ENCODE data around the gene CCNO. TPM values are rescaled to one million over a fixed set of nuclear protein-coding genes. Genes with fewer than 3 reads are reported as not detected.

Gene CCNO
- total and polyA plus RNA-seq, 2 experiments from 2014 or later, result not detected

- no peak overlapping the region for H3K27ac Mint-ChIP-seq
- no peak overlapping the region for H3K27ac ChIP-seq (ENCODE audit: low read depth)
- TF ChIP-seq STAT1 (IDR thresholded peaks at IDR 0.05; ENCODE audit: unreplicated experiment) (no peak), CREB1 (CRISPR knock-in tag; IDR thresholded peaks at IDR 0.05; ENCODE audit: low read depth) (no peak), ETS1 (IDR thresholded peaks at IDR 0.05) (no peak), REST (IDR thresholded peaks at IDR 0.05; ENCODE audit: unreplicated experiment) (no peak), EZH2phosphoT487 (IDR thresholded peaks at IDR 0.05; ENCODE audit: unreplicated experiment) (no peak), ZNF331 (CRISPR knock-in tag; IDR thresholded peaks at IDR 0.05; ENCODE audit: low read depth) (no peak)
- peaks cover 4% of the 10 kb centered on the region; the same call in 2 of the 3 replicates for H3K4me1 Mint-ChIP-seq
- no peaks in the 10 kb centered on the region for H3K9me3 Mint-ChIP-seq
- no peak overlapping the region for H3K4me3 ChIP-seq
- no peaks in the 10 kb centered on the region for H3K27me3 ChIP-seq (ENCODE audit: insufficient read depth)
- no peaks in the 10 kb centered on the region for H3K79me2 ChIP-seq (replicated peaks; ENCODE audit: insufficient read depth)
- no peak overlapping the region for H2AFZ ChIP-seq
- no peaks in the 10 kb centered on the region; the same call in 1 of the 2 replicates for H3K4me1 ChIP-seq (ENCODE audit: insufficient read depth)
- H4K20me1 ChIP-seq (replicated peaks; ENCODE audit: insufficient read depth), result no peaks in the 10 kb centered on the region
- no peaks in the 10 kb centered on the region for H3K27me3 Mint-ChIP-seq (ENCODE audit: insufficient read depth, low read depth, poor library complexity)
- peaks cover 11% of the 10 kb centered on the region for H3K36me3 ChIP-seq (ENCODE audit: insufficient read depth)
- no peak overlapping the region for H3K4me2 ChIP-seq
- DNase-seq (ENCODE audit: low spot score), result no peak
- peaks cover 4% of the 10 kb centered on the region; the same call in 1 of the 3 replicates for H3K36me3 Mint-ChIP-seq (ENCODE audit: low read depth)
- no peaks in the 10 kb centered on the region for H3K9me2 ChIP-seq (ENCODE audit: insufficient read depth)
- no peak overlapping the region for H3K4me3 Mint-ChIP-seq
- no peaks in the 10 kb centered on the region for H3F3A ChIP-seq (replicated peaks; ENCODE audit: low read depth)
- ATAC-seq, result no peak
Observed at GRCh38 chr5:55258339-55258738, 24.9 kb upstream of the CCNO start.

- Mint-ChIP-seq H3K4me1 (peaks cover 4% of the 10 kb centered on the region; the same call in 2 of the 3 replicates), H3K9me3 (no peaks in the 10 kb centered on the region), H3K27me3 (ENCODE audit: insufficient read depth, low read depth, poor library complexity) (no peaks in the 10 kb centered on the region), H3K4me3 (no peak overlapping the region), H3K27ac (no peak overlapping the region), H3K36me3 (ENCODE audit: low read depth) (peaks cover 4% of the 10 kb centered on the region; the same call in 1 of the 3 replicates)
- H3K4me3 ChIP-seq, result no peak overlapping the region
- no peaks in the 10 kb centered on the region for H3K79me2 ChIP-seq (replicated peaks; ENCODE audit: insufficient read depth)
- H4K20me1 ChIP-seq (replicated peaks; ENCODE audit: insufficient read depth), result no peaks in the 10 kb centered on the region
- H3K9me2 ChIP-seq (ENCODE audit: insufficient read depth), result no peaks in the 10 kb centered on the region
- H3K4me1 ChIP-seq (ENCODE audit: insufficient read depth), result no peaks in the 10 kb centered on the region; the same call in 1 of the 2 replicates
- H3K4me2 ChIP-seq, result no peak overlapping the region
- H3F3A ChIP-seq (replicated peaks; ENCODE audit: low read depth), result no peaks in the 10 kb centered on the region
- H2AFZ ChIP-seq, result no peak overlapping the region
- H3K27ac ChIP-seq (ENCODE audit: low read depth), result no peak overlapping the region
- H3K36me3 ChIP-seq (ENCODE audit: insufficient read depth), result no peaks in the 10 kb centered on the region; the same call in none of the 2 replicates
- H3K27me3 ChIP-seq (ENCODE audit: insufficient read depth), result no peaks in the 10 kb centered on the region
- ATAC-seq (no peak), DNase-seq (ENCODE audit: low spot score) (no peak)
- no peak for TF ChIP-seq CREB1 (CRISPR knock-in tag; IDR thresholded peaks at IDR 0.05; ENCODE audit: low read depth)
- no peak for TF ChIP-seq NANOG (IDR thresholded peaks at IDR 0.05; ENCODE audit: borderline replicate concordance)
- TF ChIP-seq ZNF114 (CRISPR knock-in tag; IDR thresholded peaks at IDR 0.05), result no peak
- no peak for TF ChIP-seq EZH2 (IDR thresholded peaks at IDR 0.05; ENCODE audit: low read depth, unreplicated experiment)
- TF ChIP-seq JUNB (IDR thresholded peaks at IDR 0.05; ENCODE audit: unreplicated experiment), result no peak
- TF ChIP-seq CTCF (conservative IDR thresholded peaks at IDR 0.05; ENCODE audit: low read depth in 2 of 2), result no peak
Observed at GRCh38 chr5:55254802-55255201, 21.4 kb upstream of the CCNO start.
